Testis (tissue), 3 donors: ENCODE data around the gene RPA3. TPM values are rescaled to one million over a fixed set of nuclear protein-coding genes. Genes with fewer than 3 reads are reported as not detected.

Experiments
- DNase-seq: peaks from one replicate; pipeline ENCODE4 v3.0.0-alpha.2; 2019
- H3K27ac ChIP-seq, 2 donors: fragments of 200-600 bp; sonication (generic); one replicate each; pipeline ENCODE4 v1.5.1; 2019
- H3K27me3 ChIP-seq: fragments of 200-600 bp; sonication (generic); one replicate; pipeline ENCODE4 v1.5.1; 2019
- H3K36me3 ChIP-seq: fragments of 200-600 bp; sonication (generic); one replicate; pipeline ENCODE4 v1.5.1; 2017; ENCODE audit warnings: low read depth; ENCODE audit errors: missing control alignments
- H3K4me1 ChIP-seq: fragments of 200-600 bp; sonication (generic); one replicate; pipeline ENCODE4 v1.5.1; 2019
- H3K4me3 ChIP-seq, 2 donors: fragments of 200-600 bp; sonication (generic); one replicate each; pipeline ENCODE4 v1.5.1; 2017 to 2019
- H3K9me3 ChIP-seq: fragments of 200-600 bp; sonication (generic); one replicate; pipeline ENCODE4 v1.5.1; 2017
- CTCF ChIP-seq, 3 experiments: fragments of 450-650 bp in 2 of 3; fragments of 200-600 bp in 1 of 3; sonication (generic) in 1 of 3; IDR thresholded peaks; one replicate each; pipeline ENCODE4 v1.5.1; 2016 to 2019; ENCODE audit warnings: antibody characterized with exemption in 3 of 3, mild to moderate bottlenecking in 2 of 3, moderate library complexity in 1 of 3
- POLR2A ChIP-seq: fragments of 450-650 bp; IDR thresholded peaks from one replicate; pipeline ENCODE4 v1.6.1; 2017; ENCODE audit warnings: antibody characterized with exemption, mild to moderate bottlenecking, moderate library complexity
- WGBS, 2 donors: methylation state at CpG; one replicate each; pipeline ENCODE4 v1.1.5; 2018; 5-methylcytosine and 5-hydroxymethylcytosine counted together
- intact Hi-C: fragments of 100-400 bp; cut with DNase I; formaldehyde crosslinking; loops from one replicate; pipeline ENCODE4 v1.15.1; 2023; ENCODE audit warnings: low total_unique reads
- polyA plus RNA-seq: library from polyadenylated mRNA; stranded (reverse); fragments of 350-450 nt; fragmentation: Illumina TruSeq; extraction: RNeasy Lipid Tissue Mini Kit (QIAGEN cat#74804); gene quantifications from one replicate; pipeline ENCODE4 v1.2.3, GENCODE V29; 2014; ENCODE audit warnings: low read depth, low replicate concordance; ENCODE audit not compliant: insufficient read depth
- total RNA-seq, 2 donors: library from RNA; depleted of rRNA; stranded (reverse); fragments of >200 nt; gene quantifications; one replicate each; pipeline ENCODE4 v1.2.3, GENCODE V29; 2016

RPA3 gene
- total and polyA plus RNA-seq, 3 donors from 2014 or later = 25.8 to 48.7 (median 40.6) TPM

- H3K36me3 ChIP-seq = no peaks in the 10 kb centered on the region
- WGBS, 2 donors = 97 to 100% methylated on average over 1 of the region's 1 CpG
- no peak overlapping the region for H3K4me3 ChIP-seq
- H3K4me1 ChIP-seq = no peaks in the 10 kb centered on the region
- TF ChIP-seq POLR2A (no peak), CTCF (IDR thresholded peaks at IDR 0.05) (no peak)
- no peaks in the 10 kb centered on the region for H3K27me3 ChIP-seq
- intact Hi-C loops = no loop called here
- no peaks in the 10 kb centered on the region for H3K9me3 ChIP-seq
- no peak for DNase-seq
- H3K27ac ChIP-seq = no peak overlapping the region
These were observed 19.8 kb upstream of the RPA3 start for GRCh38 chr7:7738177-7738576.

- H3K4me1 ChIP-seq = no peaks in the 10 kb centered on the region
- TF ChIP-seq POLR2A = no peak
- no peak for TF ChIP-seq CTCF (IDR thresholded peaks at IDR 0.05)
- no peaks in the 10 kb centered on the region for H3K27me3 ChIP-seq
- no peaks in the 10 kb centered on the region for H3K9me3 ChIP-seq
- H3K36me3 ChIP-seq = no peaks in the 10 kb centered on the region
- no peak overlapping the region for H3K27ac ChIP-seq
- intact Hi-C loops = no loop called here
- no peak for DNase-seq
- H3K4me3 ChIP-seq = no peak overlapping the region
These were observed 19.3 kb upstream of the RPA3 start for GRCh38 chr7:7737674-7738073.

- TF ChIP-seq CTCF (IDR thresholded peaks at IDR 0.05) (no peak), POLR2A (no peak)
- DNase-seq = no peak
- no peaks in the 10 kb centered on the region for H3K9me3 ChIP-seq
- H3K4me3 ChIP-seq = no peak overlapping the region
- 91 to 96% methylated on average over 2 of the region's 2 CpGs for WGBS, 2 donors
- H3K27me3 ChIP-seq = no peaks in the 10 kb centered on the region
- no peak overlapping the region for H3K27ac ChIP-seq
- no peaks in the 10 kb centered on the region for H3K4me1 ChIP-seq
- no peaks in the 10 kb centered on the region for H3K36me3 ChIP-seq
- intact Hi-C loops = no loop called here
These were observed 18.3 kb upstream of the RPA3 start for GRCh38 chr7:7736671-7737070.

- H3K27me3 ChIP-seq = no peaks in the 10 kb centered on the region
- no peaks in the 10 kb centered on the region for H3K9me3 ChIP-seq
- WGBS, 2 donors = 80 to 82% methylated on average over 4 of the region's 4 CpGs
- H3K4me1 ChIP-seq = no peaks in the 10 kb centered on the region
- DNase-seq = no peak
- H3K36me3 ChIP-seq = no peaks in the 10 kb centered on the region
- intact Hi-C loops = no loop called here
- TF ChIP-seq POLR2A (no peak), CTCF (IDR thresholded peaks at IDR 0.05) (no peak)
- H3K27ac ChIP-seq = no peak overlapping the region
- H3K4me3 ChIP-seq = no peak overlapping the region
These were observed 14.3 kb upstream of the RPA3 start for GRCh38 chr7:7732621-7733281.

- intact Hi-C loops = no loop called here
- no peaks in the 10 kb centered on the region for H3K9me3 ChIP-seq
- TF ChIP-seq POLR2A (no peak), CTCF (IDR thresholded peaks at IDR 0.05) (no peak)
- H3K4me1 ChIP-seq = no peaks in the 10 kb centered on the region
- no peak for DNase-seq
- no peaks in the 10 kb centered on the region for H3K27me3 ChIP-seq
- no peaks in the 10 kb centered on the region for H3K36me3 ChIP-seq
- no peak overlapping the region for H3K27ac ChIP-seq
- H3K4me3 ChIP-seq = no peak overlapping the region
These were observed 13.3 kb upstream of the RPA3 start for GRCh38 chr7:7731732-7732131.
